Ramos (cell line): Measurements from ENCODE around the gene SLC16A9.
"Not testable (repeated sequence)": the region's sequence is repeated elsewhere in the genome, so short reads cannot be mapped to it uniquely, and the experiment has no call there.

Source experiments
- in situ Hi-C: fragments of 300-500 bp; cut with MboI; formaldehyde crosslinking; loops from one replicate; pipeline ENCODE4 v1.14.3; 2022; ENCODE audit warnings: low sequenced_read_pairs; ENCODE audit not compliant: unreplicated experiment

Gene SLC16A9

GRCh38 chr10:59678884-59679301 lies 30.8 kb downstream of the SLC16A9 start:
- in situ Hi-C loops = no loop called here

- in situ Hi-C loops = no loop called here
Measured at GRCh38 chr10:59677253-59677831, 32.3 kb downstream of the SLC16A9 start.

DNA sequence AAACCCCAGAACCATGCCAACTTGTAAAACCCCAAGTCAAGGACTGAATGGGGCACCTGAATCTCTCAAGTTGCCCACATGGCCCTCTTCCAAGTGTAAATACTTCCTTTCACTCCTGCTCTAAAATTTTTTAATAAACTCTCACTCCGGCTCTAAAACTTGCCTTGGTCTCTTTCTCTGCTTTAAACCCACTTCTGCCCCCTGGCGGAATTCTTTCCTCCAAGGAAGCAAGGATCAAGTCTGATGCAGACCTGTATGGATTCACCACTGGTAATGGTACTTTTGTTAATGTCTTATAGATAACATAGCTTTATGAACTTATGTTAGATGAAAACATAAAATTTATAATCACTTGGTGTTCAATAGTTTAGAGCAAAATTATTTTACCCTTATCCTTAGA lies 33.8 kb downstream of the SLC16A9 start:
- in situ Hi-C loops = no loop called here

GRCh38 chr10:59674215-59674836 lies 35.3 kb downstream of the SLC16A9 start:
- in situ Hi-C loops = no loop called here

DNA sequence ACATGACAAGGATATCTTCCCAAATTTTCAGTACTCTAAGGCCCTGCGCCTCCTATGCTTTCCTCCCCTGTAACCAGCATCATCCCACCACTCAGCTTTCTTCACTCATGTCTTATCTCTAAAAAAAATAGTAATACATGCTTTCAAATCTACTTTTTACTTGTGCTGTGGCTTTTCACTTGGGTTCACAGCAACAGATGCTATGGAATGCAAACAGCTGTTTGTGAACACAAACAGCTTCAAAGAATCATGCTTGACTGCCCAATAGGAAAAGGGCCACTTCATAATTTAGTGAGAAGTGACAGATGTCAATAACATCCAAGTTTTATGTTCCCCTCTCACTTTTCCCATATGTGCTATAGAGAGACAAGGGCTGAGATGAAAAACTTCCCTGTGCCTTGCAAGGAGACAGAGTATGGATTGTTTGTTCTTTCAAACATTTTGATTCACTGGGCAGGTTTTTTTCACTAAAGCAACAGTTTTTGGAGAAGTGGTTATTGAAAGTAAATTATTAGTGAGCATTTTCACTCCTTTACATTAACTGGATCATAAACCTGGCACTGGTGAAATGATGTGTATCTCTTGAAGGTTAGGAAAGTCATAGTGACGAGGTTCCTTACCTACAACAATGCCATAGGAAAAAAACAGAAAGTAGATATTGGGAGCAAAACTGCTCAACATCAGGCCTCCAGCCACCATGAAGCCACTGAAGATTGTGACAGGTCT lies 37.3 kb downstream of the SLC16A9 start:
- in situ Hi-C loops = no loop called here

- in situ Hi-C loops = no loop called here
Measured at GRCh38 chr10:59670269-59670668, 39.4 kb downstream of the SLC16A9 start.

- in situ Hi-C loops = no loop called here
Measured at GRCh38 chr10:59668096-59668495, 41.6 kb downstream of the SLC16A9 start.

- in situ Hi-C loops = no loop called here
Measured at GRCh38 chr10:59666310-59666709, 43.3 kb downstream of the SLC16A9 start.

DNA sequence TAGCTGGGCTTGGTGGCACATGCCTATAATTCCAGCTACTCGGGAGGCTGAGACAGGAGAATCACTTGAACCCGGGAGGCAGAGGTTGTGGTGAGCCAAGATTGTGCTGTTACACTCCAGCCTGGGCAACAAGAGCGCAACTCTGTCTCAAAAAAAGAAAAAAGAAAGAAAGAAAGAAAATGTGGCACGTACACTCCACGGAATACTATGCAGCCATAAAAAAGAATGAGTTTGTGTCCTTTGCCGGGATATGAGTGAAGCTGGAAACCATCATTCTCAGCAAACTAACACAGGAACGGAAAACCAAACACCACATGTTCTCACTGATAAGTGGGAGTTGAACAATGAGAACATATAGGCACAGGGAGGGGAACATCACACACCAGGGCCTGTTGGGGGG lies 46.4 kb downstream of the SLC16A9 start:
- in situ Hi-C loops = not testable (repeated sequence)

GRCh38 chr10:59657724-59658123 lies 51.9 kb downstream of the SLC16A9 start:
- in situ Hi-C loops = no loop called here

GRCh38 chr10:59655309-59655708 lies 54.3 kb downstream of the SLC16A9 start:
- in situ Hi-C loops = no loop called here

DNA sequence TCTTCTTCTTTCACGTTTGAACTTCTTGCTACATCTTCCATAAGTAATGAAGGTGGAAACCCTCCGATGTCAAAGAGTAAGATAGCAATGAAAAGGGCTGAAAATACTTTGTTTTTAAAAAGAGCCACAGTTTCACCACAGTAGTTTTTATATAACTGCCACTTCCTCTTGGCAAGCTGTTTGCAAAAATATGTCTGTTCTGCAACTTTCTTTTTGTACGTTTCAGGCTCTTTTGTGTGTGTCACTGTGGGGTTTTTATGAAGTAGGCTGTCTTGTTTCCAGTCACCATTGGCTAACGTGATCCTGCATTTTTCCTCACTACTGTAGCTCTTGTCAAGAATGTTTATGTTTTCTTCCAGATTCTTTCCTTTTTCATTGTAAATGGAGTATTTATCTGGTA lies 55.6 kb downstream of the SLC16A9 start:
- in situ Hi-C loops = no loop called here

GRCh38 chr10:59651902-59652301 lies 57.7 kb downstream of the SLC16A9 start:
- in situ Hi-C loops = no loop called here

DNA sequence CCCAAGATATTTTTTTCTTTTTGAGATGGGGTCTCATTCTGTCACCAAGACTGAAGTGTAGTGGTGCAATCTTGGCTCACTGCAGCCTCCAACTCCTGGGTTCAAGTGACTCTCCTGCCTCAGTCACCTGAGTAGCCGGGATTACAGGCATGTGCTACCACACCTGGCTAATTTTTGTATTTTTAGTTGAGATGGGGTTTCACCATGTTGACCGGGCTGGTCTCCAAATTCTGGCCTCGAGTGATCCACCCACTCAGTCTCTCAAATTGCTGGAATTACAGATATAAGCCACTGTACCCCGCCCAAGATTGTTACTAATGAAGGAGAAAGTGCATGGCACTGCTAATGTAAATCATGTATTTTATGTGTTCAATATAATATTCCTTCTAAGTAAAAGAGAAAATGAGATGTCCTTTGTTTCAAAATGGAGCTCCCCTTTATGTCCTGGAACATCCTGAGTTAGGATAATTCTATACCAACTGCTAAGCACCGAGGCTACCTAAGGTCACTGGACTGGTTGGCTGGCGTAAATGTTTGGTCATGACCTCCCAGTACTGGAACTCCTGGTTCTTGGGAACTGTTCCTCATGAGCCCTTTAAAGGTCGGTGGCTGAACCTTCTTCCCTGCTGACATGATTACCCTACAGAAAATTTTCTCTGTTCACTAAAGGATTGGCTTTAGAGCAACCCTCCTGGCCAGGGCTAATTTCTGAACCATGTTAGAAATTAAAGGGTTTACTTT lies 59.9 kb downstream of the SLC16A9 start:
- in situ Hi-C loops = loop anchor here (25.0 kb wide), 2 partner anchors 563 to 788 kb away; no protein-coding TSS in a partner anchor

DNA sequence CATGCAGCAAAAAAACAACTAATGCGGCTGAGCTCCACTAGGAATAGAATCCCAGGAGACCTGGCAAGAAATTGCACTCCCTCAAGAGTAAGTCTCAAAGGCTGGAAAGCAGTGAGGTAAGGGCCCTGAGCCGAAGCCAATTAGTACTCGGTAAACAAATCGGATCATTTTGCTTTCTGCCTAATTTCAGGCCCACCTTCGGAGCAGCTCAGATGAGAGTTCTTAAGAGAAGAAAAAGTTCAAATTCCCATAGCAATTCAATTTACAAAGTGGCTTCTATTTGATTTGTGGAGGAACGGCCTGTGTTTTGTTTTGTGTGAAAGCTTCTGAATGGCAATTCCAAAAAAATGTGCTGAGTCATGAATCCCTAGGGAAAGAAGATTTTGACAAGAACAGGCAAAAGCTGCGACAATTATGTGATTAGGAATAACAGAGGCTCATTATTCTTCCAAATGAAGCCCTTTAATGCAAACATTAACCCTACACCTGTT lies 60.9 kb downstream of the SLC16A9 start:
- in situ Hi-C loops = loop anchor here (25.0 kb wide), 2 partner anchors 564 to 789 kb away; no protein-coding TSS in a partner anchor

DNA sequence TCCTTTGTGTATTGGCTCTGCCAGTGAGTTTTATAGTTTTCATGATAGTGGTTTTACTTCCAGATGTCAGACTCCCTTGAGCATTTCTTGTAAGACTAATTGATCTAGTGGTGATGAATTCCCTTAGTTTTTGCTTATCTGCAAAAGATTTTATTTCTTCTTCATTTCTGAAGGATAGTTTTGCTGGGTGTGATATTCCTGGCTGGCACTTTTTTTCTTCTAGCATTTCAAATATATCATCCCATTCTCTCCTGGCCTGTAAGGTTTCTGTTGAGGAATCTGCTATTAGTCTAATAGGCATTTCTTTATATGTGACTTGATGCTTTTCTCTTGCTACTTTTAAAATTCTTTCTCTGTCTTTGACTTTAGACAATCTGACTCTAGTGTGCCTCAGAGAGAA lies 64.8 kb downstream of the SLC16A9 start:
- in situ Hi-C loops = loop anchor here (25.0 kb wide), 2 partner anchors 567 to 792 kb away; no protein-coding TSS in a partner anchor

GRCh38 chr10:59641688-59642087 lies 68.0 kb downstream of the SLC16A9 start:
- in situ Hi-C loops = loop anchor here (25.0 kb wide), 2 partner anchors 571 to 796 kb away; no protein-coding TSS in a partner anchor

DNA sequence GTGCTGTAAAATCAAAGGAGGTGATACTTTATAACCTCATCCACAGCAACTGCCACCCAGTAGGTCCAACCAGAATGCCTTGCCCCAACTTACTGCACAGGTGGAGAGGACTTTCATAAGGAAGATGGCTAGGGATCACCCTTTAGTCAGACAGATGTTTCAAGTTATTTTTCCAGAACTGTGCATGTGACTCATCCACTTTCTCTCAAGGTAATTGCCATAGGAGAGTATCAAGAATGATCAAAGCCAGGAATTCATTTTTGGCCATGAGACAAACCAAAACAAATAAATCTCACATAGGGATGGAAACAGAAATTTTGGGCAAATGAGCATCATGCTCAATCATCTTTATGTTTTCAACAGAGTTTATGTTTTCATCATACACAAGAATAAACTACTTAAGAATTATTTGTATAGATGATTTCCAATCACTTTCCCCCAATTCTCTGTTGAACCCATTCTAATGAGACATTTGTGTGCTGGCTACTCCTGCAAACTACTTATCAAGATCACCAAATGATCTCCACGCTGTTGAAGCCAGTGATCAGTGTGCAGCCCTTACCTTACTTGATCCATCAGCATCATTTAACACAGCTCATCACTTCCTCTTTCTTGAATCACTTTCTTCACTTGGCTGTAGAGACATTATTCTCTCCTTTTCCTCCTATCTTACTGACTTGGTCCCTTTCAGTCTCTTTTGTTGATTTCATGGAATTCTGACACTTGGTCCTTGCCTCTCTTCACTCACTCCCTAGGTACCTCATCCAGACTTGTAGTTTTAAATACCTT lies 74.0 kb downstream of the SLC16A9 start:
- in situ Hi-C loops = loop anchor here (25.0 kb wide), 2 partner anchors 577 to 802 kb away; no protein-coding TSS in a partner anchor

- in situ Hi-C loops = loop anchor here (25.0 kb wide), 2 partner anchors 578 to 803 kb away; no protein-coding TSS in a partner anchor
Measured at GRCh38 chr10:59634102-59634501, 75.5 kb downstream of the SLC16A9 start.
